ENCODE data around the gene PAIP1.
"Not testable (repeated sequence)": the region's sequence is repeated elsewhere in the genome, so short reads cannot be mapped to it uniquely, and the experiment has no call there.

The PAIP1 gene

DNA sequence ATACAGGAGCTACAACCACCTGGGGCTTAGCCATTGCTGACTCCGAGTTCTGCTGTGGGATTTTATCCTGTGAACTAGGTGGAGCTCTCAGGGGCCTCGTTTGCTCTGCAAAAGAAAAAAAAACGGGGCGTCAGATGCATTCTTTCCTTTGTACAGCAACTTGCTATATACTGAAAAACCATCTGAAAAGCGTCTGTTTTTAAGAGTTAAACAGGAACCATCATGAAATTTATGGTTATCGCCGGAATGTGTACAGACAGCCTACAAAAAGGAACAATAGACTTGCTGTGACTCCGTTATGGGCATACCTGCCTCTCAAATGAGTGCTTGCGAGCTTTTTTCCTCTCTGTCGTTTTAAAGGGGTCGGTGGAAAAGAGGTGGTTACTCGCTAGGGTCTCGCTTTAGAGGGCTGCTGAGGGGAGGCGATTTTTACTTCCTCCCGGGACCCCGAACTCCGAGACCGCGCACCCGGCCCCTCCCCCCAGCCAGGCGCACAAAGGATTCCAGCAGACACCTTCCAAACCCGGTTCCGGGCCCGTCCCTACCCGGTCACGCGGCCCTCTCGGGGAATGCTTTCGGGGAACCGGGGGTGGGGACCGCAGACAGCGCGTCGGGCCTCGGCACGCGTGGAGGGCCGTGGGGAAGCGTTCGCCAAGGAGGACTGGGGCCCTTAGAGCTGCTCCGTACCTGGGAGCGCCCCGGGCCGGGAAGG lies 826 bp downstream of the PAIP1 start:
- TF ChIP-seq, protein P1, sequence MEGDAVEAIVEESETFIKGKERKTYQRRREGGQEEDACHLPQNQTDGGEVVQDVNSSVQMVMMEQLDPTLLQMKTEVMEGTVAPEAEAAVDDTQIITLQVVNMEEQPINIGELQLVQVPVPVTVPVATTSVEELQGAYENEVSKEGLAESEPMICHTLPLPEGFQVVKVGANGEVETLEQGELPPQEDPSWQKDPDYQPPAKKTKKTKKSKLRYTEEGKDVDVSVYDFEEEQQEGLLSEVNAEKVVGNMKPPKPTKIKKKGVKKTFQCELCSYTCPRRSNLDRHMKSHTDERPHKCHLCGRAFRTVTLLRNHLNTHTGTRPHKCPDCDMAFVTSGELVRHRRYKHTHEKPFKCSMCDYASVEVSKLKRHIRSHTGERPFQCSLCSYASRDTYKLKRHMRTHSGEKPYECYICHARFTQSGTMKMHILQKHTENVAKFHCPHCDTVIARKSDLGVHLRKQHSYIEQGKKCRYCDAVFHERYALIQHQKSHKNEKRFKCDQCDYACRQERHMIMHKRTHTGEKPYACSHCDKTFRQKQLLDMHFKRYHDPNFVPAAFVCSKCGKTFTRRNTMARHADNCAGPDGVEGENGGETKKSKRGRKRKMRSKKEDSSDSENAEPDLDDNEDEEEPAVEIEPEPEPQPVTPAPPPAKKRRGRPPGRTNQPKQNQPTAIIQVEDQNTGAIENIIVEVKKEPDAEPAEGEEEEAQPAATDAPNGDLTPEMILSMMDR (IDR thresholded peaks at IDR 0.05; ENCODE audit: low read depth, low read length), result no peak
- Histone ChIP-seq H3K9me3 (ENCODE audit: severe bottlenecking) (no peaks in the 10 kb centered on the region), H3K27me3 (ENCODE audit: insufficient read depth, low read depth, severe bottlenecking) (no peaks in the 10 kb centered on the region), H3K36me3 (peaks cover 48% of the 10 kb centered on the region), H3K27ac (peak overlapping the region; percentile 96), H3K4me3 (ENCODE audit: low read depth, low read length) (peak overlapping the region; percentile 98)
- DNase-seq, result peak; percentile 65

DNA sequence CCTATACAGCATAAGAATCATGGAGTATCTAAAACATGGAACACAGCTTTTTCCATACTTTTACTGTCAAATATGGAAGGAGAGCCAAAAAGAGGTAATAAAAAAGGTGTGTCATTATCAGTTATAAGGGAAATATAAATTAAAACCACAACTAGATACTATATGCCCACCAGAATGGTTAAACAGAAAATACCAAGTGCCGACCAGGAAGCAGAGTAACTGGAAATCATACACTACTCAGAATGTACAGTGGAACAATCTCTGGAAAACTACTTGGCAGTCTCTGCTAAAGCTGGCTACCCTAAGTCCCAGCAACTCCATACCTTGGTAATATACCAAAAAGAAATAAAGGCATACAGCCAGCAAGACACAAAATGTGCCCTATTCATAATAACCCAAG lies 2.4 kb downstream of the PAIP1 start:
- no peaks in the 10 kb centered on the region for H3K27me3 ChIP-seq (ENCODE audit: insufficient read depth, low read depth, severe bottlenecking)
- H3K36me3 ChIP-seq, result peaks cover 61% of the 10 kb centered on the region
- no peak overlapping the region for H3K27ac ChIP-seq
- TF ChIP-seq, protein P1 (IDR thresholded peaks at IDR 0.05; ENCODE audit: low read depth, low read length), result no peak
- no peaks in the 10 kb centered on the region for H3K9me3 ChIP-seq (ENCODE audit: severe bottlenecking)
- no peak overlapping the region for H3K4me3 ChIP-seq (ENCODE audit: low read depth, low read length)
- no peak for DNase-seq

DNA sequence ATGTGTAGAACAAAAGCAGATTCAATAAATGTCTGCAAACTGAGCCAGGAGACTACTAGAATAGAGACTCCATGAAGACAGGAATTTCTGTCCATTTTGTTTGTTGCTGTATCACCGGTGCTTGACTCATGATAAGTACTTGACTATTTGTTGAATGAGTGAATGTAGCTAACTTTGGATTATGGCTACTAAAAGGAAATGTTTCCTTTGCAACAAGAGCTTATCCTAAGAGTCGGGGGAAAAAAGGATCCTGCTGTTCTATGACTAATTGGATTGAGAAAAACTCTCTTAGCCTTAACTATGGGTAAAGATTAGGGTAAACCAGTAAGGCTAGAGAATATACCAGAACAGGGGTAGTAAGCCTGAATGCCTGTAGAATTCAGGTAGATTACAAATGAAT lies 3.5 kb downstream of the PAIP1 start:
- Histone ChIP-seq H3K27ac (no peak overlapping the region), H3K4me3 (ENCODE audit: low read depth, low read length) (no peak overlapping the region), H3K9me3 (ENCODE audit: severe bottlenecking) (no peaks in the 10 kb centered on the region), H3K27me3 (ENCODE audit: insufficient read depth, low read depth, severe bottlenecking) (no peaks in the 10 kb centered on the region), H3K36me3 (peaks cover 69% of the 10 kb centered on the region)
- no peak for DNase-seq
- TF ChIP-seq, protein P1 (IDR thresholded peaks at IDR 0.05; ENCODE audit: low read depth, low read length), result no peak

DNA sequence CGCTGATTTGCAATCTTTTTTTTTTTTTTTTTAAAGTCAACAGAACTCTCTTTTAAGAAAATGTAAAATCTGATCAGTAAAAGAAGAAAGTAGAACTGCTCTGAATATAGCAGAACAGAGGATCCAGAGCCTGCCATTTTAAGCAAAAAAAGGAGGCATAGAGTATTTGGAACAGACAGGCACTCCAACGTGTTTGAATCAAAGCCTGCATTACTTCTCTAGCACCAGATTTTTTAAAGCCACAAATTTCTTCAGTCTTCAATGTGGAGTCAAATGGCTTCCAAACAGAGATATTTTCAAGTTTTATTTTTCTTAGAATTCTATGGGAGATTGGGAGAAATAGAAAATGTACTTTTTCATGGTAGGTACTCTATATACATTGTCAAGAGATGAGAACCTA lies 5.1 kb downstream of the PAIP1 start:
- TF ChIP-seq, protein P1 (IDR thresholded peaks at IDR 0.05; ENCODE audit: low read depth, low read length), result no peak
- Histone ChIP-seq H3K27ac (no peak overlapping the region), H3K4me3 (ENCODE audit: low read depth, low read length) (no peak overlapping the region), H3K36me3 (peaks cover 82% of the 10 kb centered on the region), H3K27me3 (ENCODE audit: insufficient read depth, low read depth, severe bottlenecking) (no peaks in the 10 kb centered on the region), H3K9me3 (ENCODE audit: severe bottlenecking) (no peaks in the 10 kb centered on the region)
- no peak for DNase-seq

DNA sequence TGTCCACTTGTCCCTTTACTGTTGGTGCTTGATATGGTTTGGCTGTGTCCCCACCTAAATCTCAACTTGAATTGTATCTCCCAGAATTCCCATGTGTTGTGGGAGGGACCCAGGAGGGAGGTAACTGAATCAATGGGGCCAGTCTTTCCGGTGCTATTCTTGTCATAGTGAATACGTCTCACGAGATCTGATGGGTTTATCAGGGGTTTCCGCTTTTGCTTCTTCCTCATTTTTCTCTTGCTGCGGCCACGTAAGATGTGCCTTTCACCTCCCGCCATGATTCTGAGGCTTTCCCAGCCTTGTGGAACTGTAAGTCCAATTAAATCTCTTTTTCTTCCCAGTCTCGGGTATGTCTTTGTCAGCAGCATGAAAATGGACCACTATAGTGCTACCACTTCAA lies 7.6 kb downstream of the PAIP1 start:
- H3K27ac ChIP-seq; H3K27me3 ChIP-seq (ENCODE audit: insufficient read depth, low read depth, severe bottlenecking); H3K4me3 ChIP-seq (ENCODE audit: low read depth, low read length); H3K9me3 ChIP-seq (ENCODE audit: severe bottlenecking); DNase-seq: not testable (repeated sequence)
- H3K36me3 ChIP-seq, result peaks cover 90% of the 10 kb centered on the region

DNA sequence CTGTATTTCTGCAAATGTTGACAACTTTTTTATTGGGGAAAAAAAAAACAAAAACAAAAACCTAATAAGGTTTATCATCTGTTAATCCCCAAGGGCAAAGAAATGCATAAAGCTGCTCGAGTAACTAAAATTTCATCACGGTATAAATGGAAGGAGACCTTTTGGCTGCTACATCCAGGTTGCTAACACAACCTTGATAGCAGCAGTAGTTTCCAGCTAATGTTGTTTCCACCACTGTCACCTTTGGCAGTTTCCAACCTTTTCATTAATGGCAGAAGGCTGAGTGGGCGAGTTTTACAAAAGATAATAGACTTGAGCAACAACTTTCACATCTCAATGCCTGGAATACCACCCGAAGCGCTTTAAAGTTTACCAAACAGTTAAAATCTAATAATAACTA lies 8.5 kb downstream of the PAIP1 start:
- no peaks in the 10 kb centered on the region for H3K9me3 ChIP-seq (ENCODE audit: severe bottlenecking)
- TF ChIP-seq, protein P1 (IDR thresholded peaks at IDR 0.05; ENCODE audit: low read depth, low read length), result no peak
- no peak overlapping the region for H3K4me3 ChIP-seq (ENCODE audit: low read depth, low read length)
- H3K27me3 ChIP-seq (ENCODE audit: insufficient read depth, low read depth, severe bottlenecking), result no peaks in the 10 kb centered on the region
- DNase-seq, result no peak
- H3K36me3 ChIP-seq, result peaks cover 87% of the 10 kb centered on the region
- H3K27ac ChIP-seq, result no peak overlapping the region
